ENCODE data around the gene ZSWIM8.
"Not testable (repeated sequence)": the region's sequence is repeated elsewhere in the genome, so short reads cannot be mapped to it uniquely, and the experiment has no call there.

The ZSWIM8 gene

DNA sequence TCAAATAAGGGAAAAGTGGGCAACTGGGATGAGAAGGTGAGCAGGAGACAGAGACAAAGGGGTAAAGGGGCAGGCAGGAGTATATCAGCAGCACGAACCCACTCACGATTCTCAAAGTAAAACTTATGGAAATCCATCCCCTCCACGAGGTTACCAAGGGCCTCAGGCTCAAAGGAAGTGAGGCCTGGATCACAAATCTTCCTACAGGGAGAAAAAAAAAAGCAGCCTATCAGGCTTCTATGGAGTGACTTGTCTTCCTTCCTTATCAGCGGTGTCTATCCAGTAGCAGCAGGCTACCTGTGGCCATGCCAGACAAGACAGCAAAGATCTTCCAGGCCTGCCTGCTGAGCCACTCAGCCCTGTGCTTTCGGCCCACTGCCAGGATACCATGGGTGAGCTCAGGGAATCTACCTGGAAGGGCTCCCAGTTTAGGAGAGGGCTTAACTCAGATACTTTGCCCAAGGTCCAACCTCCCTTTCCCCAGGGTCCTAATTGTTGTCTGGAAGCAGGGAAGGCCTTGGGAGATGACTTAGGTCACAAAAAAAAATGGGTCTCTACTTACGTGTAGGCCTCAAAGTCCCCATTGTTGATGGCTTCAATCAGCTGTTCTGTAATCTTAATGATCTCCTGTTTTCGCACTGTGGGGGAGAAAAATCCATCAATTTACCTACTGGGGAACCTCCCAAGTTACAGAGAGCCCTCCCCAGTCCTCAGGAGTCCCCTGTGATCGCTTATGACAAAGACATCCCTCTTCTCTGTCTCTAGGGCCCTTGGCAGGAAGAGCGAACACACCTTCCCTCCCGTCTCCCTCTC, 31.7 kb downstream of the ZSWIM8 start:
- no peak for DNase-seq

GRCh38 chr10:73817826-73818225, 32.4 kb downstream of the ZSWIM8 start:
- no peak for DNase-seq

- DNase-seq = no peak
These were observed 33.0 kb downstream of the ZSWIM8 start for GRCh38 chr10:73818402-73818801.

GRCh38 chr10:73819081-73819480, 33.7 kb downstream of the ZSWIM8 start:
- DNase-seq = peak; percentile 41 to 74

- DNase-seq = no peak
These were observed 34.2 kb downstream of the ZSWIM8 start for GRCh38 chr10:73819513-73820093.

DNA sequence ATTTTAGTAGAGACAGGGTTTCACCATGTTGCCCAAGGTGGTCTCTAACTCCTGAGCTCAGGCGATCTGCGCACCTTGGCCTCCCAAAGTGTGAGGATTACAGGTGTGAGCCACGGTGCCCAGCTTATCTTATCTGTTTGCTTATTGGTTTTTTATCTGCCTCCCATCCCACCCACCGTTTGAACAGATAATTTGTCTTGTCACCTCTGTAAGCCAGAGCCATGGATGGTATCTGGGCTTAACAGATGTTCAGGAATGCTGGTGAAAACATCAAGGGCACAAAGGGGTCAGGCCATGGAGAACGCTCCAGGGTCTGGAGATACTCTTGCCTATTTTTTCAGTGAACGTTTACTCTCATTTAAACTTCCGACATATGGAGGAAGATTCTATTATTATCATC, 38.0 kb downstream of the ZSWIM8 start:
- no peak for DNase-seq

GRCh38 chr10:73824146-73824725, 38.8 kb downstream of the ZSWIM8 start:
- DNase-seq = no peak

DNA sequence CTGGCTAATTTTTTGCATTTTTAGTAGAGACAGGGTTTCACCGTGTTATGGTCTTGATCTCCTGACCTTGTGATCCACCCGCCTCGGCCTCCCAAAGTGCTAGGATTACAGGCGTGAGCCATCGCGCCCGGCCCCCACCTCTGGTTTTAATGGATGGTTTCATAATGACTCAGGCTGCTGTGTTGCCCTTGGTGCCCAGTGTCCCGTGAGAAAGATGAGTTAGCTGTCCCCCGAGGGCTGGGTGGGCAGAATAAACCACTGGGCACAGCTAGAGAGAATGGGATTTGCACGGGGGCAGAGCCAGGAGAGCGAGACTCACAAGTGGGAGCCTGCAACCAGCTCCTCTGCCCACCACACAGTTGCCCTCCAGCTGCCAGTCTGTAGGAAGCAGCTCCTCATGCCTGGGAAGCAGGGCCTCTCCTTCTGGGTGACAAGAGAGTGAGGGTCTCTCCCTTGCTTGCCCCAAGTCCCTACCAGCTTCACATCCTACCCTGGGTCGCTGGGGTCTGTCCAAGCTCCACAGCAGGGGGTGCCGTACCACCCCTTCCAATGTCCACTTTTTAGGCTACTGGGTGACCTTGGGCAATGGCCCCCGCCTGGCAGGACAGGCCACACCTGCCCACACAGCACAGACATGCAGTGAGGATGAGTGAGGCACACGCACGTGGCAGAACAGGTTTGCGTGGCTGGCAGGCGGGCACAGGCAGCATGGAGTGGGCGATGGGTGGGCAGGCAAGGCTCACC, 42.1 kb downstream of the ZSWIM8 start:
- no peak for DNase-seq

GRCh38 chr10:73828161-73828560, 42.8 kb downstream of the ZSWIM8 start:
- DNase-seq = no peak

DNA sequence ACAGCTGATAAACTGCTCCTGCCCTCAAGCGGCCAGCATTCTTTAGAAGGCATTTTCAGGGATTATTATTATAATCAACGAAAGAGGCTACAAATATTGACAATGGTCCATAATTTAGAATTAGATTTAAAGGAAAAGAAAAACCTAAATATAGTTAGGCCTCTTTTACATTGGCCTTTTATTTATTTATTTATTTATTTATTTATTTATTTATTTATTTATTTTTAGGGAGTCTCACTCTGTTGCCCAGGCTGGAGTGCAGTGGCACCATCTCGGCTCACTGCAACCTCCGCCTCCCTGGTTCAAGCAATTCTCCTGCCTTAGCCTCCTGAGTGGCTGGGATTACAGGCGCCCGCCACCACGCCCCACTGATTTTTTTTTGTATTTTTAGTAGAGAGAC, 43.7 kb downstream of the ZSWIM8 start:
- not testable (repeated sequence) for DNase-seq

GRCh38 chr10:73836427-73836980, 51.1 kb downstream of the ZSWIM8 start:
- DNase-seq = no peak

GRCh38 chr10:73837072-73837471, 51.7 kb downstream of the ZSWIM8 start:
- DNase-seq = no peak

- no peak for DNase-seq
These were observed 52.7 kb downstream of the ZSWIM8 start for GRCh38 chr10:73838008-73838567.

DNA sequence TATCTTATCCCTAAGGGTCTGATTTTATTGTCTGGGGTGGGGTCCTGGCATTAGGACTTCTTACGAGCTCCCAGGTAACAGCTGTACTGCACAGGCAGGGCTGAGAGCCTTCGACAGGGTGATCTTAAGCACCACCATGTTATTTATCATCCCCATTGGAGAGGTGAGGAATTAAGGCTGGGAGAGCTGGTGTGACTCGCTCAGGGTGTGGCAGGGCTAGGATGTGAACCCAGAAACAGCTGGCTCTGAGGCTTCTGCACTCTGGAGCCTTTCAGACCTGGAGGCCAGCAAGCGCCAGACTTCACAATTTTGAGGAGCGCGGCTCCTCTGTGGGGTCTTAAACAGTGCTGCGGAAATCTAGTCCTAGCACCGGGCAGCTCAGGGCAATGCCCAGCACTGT, 53.4 kb downstream of the ZSWIM8 start:
- no peak for DNase-seq

- DNase-seq = no peak
These were observed 54.0 kb downstream of the ZSWIM8 start for GRCh38 chr10:73839276-73839966.

DNA sequence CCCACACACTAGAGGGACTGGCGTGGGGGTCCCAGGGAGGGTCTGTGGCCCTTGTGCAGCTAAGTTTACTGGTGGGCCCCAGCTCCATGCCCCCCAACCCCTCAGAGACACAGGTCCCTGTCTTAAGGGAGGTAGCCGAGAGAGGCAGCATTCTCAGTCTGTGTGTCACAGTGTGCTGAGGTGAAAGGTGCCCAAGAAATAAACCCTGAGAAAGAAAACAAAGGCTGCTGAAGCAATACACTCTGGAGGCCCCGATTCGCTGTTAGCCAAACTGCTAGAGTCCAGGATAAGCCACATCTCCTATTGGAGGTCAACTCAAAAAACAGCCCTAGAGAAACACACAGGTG, 54.6 kb downstream of the ZSWIM8 start:
- DNase-seq = no peak

DNA sequence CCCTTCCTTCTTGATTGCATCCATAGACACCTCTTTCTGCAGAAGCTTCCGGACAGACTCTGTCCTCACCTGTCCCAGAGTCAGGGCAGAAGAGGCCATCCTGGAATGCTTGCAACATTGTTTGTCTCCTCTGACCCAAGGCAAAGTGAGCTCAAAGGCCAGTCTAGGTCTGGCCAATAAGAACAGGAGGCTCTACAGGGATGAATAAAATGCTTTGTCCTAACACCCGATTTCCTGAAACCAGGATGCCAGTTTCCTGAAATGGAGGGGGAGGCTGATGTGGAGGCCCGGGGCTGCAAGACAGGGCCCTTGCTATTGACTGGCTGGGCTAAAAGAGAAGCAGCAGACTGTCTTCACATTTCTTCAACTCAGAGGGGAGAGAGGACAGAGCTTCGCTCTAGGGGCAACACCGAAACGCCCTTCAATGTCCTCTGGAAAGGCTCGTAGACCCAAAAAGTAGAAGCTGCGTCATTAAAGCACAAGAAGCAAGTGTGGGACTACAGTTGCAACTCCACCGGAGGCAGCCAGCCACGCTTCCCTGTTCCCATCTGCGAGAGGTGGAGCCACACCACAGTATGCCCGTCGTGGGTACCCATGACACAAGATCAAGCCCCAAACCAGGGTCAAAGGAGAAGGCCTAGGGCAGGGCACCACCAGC, 55.1 kb downstream of the ZSWIM8 start:
- DNase-seq = no peak

DNA sequence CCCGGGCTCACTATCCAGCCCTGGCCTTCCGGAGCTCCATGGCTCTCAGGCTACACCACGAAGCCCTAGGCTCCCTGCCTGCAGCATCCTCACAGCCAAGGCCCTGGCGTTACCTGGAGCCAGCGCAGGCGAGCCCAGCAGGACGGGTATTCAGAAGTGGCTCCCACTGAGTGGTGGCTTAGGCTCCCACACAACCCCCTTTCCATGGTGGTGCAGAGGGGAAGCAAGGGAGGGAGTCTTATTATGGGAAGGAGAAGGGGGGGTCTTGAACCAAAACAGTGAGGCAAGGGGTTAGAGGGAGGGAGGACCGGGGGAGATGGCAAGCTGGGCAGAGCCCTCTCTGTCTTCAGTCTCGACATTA, 55.6 kb downstream of the ZSWIM8 start:
- DNase-seq = no peak

- no peak for DNase-seq
These were observed 56.3 kb downstream of the ZSWIM8 start for GRCh38 chr10:73841526-73842285.

DNA sequence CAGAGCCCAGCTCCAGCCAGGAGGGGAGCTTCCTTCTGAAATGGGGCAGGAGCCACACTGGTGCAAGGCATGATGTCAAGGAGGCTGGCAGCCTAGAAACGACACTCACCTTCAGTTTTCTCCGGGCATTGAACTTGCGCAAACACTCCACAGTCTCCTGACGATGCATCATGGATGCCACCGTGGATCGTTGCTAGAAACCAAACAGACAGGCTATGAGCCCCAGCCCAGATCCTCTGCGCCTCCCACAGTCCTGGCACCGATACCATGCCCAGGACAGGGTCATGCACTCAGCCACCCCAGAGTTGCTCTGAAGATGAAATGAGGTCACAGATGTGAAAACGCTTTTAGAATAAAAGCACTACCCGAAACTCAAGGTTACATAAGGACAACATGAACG, 56.9 kb downstream of the ZSWIM8 start:
- DNase-seq = no peak

DNA sequence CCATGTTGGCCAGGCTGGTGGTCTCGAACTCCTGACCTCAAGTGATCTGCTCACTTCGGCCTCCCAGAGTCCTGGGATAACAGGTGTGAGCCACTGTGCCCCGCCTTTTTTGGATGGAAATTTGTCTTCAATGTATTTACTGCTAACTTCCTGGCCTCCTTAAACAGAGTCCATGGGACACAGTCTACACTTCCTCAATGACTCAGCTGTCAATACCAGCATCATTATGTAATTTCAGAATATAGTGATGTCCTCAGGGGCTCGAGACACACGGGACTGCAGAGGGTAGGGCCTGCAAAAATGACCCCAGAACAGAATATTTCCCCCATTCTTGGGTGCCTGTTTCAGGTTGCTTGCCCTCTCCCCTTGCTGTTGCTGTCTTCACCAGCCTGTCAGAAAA, 57.9 kb downstream of the ZSWIM8 start:
- DNase-seq = peak; percentile 72
